Activated T-cell treated with anti-CD3 and anti-CD28 coated beads for 24 hours (primary cell): ENCODE data around the gene GLP1R.

ENCODE experiments used
- DNase-seq: peaks from one replicate; pipeline ENCODE4 v3.0.0-alpha.2; 2020; ENCODE audit warnings: low read depth

GLP1R gene

GRCh38 chr6:39044181-39044580 is 4.4 kb upstream of the GLP1R start:
- no peak for DNase-seq

- DNase-seq, result no peak
These were observed 900 bp upstream of the GLP1R start for GRCh38 chr6:39047434-39048327.

- DNase-seq, result no peak
These were observed 1.1 kb downstream of the GLP1R start for GRCh38 chr6:39049575-39050283.

GRCh38 chr6:39050453-39051112 is 2.0 kb downstream of the GLP1R start:
- DNase-seq, result no peak

- DNase-seq, result no peak
These were observed 3.0 kb downstream of the GLP1R start for GRCh38 chr6:39051399-39052122.

- no peak for DNase-seq
These were observed 4.5 kb downstream of the GLP1R start for GRCh38 chr6:39053016-39053624.

- no peak for DNase-seq
These were observed 5.4 kb downstream of the GLP1R start for GRCh38 chr6:39053854-39054576.

GRCh38 chr6:39054577-39055142 is 6.1 kb downstream of the GLP1R start:
- DNase-seq, result no peak

- no peak for DNase-seq
These were observed 7.1 kb downstream of the GLP1R start for GRCh38 chr6:39055661-39056060.

GRCh38 chr6:39056191-39056590 is 7.6 kb downstream of the GLP1R start:
- no peak for DNase-seq

- DNase-seq, result no peak
These were observed 8.1 kb downstream of the GLP1R start for GRCh38 chr6:39056681-39057080.

GRCh38 chr6:39057251-39058155 is 8.9 kb downstream of the GLP1R start:
- DNase-seq, result no peak

- no peak for DNase-seq
These were observed 10.0 kb downstream of the GLP1R start for GRCh38 chr6:39058471-39059147.

- no peak for DNase-seq
These were observed 11.1 kb downstream of the GLP1R start for GRCh38 chr6:39059496-39060310.

- no peak for DNase-seq
These were observed 12.0 kb downstream of the GLP1R start for GRCh38 chr6:39060467-39061160.

GRCh38 chr6:39061182-39061581 is 12.6 kb downstream of the GLP1R start:
- no peak for DNase-seq

GRCh38 chr6:39061588-39061987 is 13.0 kb downstream of the GLP1R start:
- no peak for DNase-seq
